Measurements from ENCODE around the gene SNRPA1.

Gene SNRPA1

DNA sequence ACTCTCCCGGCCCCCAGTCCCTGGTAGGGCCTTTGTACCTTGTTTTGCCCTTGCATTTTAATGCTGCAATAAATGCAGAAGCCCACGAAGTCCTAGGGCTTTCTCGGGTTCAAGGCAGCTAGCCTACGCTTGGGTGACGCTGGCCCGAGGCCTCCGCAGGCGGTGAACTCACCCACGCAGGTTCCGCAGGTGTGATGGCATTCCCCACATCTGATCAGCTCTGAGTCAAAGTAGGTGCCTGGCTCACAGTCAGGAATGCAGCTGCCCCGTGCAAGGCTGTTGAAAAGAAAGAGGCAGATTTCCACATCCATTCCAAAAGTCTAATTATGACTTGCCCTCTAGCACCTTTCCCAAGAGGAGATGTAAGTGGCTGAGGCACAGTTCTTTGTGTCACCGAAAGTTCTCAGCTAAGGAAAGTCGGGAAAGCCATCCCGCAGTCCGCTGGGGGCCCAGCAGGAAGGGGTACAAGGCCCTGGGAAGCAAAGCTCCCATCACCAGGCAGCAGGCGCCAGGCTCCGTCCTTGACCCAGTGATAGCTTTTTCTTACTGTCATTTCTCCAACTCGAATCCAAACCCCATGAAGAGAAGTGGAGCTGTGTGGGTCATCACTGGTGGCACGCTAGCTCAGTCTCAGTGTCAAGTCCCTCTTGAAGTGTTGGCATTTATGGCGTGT is 23.2 kb upstream of the SNRPA1 start:
- DNase-seq: no peak

DNA sequence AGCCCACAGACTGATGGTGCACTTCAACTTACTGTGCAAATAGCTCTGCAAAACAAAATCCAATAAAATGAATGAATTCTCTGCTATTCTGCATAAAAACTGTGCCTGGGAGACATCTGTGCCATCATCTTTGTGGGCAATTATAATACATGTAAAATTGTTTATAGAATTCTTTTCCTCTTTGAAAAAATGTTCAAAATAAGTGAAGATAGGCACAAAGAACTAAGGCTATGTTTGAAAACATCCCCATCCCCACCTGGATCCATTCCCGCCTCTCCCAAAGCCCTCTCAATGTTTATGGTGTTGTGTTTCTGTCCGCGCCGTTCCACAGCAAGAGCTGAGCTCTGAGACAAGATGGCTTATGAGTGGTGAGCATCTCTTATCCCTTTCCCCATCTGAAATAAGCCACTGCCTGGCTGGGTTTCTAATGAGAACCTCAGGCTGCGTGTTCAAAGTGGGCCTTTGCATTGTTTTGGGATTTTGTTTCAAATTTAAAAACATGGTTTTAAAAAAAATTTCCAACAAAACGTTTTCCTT is 22.4 kb upstream of the SNRPA1 start:
- DNase-seq: no peak

DNA sequence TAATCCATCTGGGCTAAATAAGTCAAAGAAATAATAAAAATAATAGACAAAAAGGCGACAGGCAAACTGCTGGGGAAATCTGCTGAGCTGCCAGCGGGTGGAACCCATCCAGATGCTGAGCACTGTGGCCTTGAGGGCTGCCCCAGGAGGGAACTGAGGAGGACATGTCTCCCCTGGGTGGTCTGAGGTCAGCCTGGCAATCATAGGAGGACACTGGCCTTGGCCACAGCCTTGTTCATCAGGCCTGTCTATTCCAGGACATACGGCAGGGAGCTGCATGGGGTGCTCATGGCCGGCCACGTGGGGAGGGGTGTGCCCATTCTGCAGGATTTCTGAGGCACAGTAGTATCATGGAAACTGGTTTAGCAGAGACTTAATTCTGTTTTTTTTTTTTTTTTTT is 21.5 kb upstream of the SNRPA1 start:
- no peak for DNase-seq

DNA sequence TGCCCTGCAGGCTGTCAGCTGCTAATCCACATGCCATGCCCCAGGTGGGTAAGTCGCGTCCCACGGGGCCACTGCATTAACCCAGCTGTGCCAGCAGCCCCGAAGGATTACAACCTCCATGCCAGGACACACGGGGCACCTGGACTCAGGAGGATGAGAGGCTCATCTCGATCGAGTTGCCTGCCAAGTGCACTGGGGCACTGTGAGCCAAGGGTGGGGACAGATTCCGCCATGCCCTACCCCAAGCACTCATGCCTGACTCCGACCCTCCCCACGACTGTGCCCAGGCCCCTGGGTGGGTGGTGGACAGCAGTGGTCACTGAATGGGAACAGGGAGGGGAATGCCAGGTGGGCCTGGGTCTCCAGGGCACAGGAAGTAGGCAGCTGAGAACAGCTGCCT is 20.7 kb upstream of the SNRPA1 start:
- DNase-seq: no peak

- no peak for DNase-seq
These were observed 19.5 kb upstream of the SNRPA1 start for GRCh38 chr15:101314336-101315125.

GRCh38 chr15:101313041-101313761 is 18.2 kb upstream of the SNRPA1 start:
- no peak for DNase-seq

DNA sequence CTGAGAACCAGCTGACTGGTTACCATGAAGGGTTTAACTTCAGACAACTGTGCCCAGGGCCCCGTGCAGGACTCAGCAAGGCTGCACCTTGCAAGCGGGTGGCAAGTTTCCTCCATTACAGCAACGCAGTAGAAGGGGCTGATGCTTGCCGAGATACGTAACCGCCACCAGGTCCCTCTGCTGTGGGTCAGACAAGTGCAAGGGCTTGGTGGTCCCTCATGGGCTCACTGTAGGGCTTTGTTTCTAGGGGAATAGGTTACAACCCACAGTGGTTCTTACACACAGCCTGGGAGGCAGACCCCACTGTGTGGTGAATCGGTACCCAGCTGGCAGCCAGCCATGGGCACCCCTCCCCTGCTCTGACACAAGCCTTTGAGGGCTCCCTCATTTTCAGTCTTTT is 15.5 kb upstream of the SNRPA1 start:
- DNase-seq: no peak

DNA sequence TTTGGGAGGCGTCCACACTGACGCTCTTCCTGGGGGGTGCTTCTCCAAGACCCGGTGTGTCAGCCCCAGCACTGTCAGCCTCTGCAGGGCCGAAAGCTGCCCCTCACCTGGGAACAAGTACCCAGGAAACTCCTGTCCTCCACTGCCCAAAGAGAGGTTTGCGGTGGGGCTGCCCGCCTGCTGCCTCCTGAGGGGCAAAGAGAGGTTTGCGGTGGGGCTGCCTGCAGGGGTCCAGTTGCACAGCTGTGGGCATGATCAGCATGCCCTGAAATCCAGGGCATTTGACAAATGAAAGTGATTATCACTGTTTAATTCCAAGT is 15.1 kb upstream of the SNRPA1 start:
- no peak for DNase-seq

DNA sequence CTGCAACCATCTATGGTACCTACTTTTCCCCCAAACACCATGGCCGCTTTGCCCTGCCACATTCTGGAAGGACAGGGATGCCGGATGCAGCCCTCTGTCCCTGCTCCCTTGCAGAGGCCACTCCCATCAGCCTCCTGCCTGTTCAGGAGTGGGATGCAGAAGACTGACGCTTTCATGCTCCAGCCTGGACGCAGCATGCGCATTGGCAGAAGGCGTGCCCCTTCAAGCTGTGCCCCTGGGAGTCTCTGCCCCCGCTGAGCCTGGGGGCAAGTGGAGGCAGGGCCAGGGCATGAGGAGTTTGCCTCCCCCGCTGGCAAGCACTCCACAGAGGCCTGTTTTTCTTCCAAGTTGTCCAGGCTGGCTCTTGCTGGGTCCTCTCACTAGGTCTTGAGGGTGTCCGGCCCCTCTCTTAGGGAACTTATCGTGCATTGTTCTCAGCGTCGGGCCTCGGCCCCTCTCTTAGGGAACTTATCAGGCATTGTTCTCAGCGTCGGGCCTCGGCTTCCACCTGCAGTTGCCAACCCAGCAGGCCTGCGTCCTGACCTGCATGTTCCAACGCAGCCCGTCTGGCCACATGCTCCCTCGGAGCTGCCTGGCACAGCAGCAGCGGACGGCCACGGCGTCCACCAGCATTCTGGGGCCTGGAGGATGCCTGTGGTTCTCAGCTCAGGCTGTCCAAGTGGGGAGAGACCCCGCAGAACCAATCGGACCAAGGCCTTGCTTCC is 14.6 kb upstream of the SNRPA1 start:
- DNase-seq: no peak

DNA sequence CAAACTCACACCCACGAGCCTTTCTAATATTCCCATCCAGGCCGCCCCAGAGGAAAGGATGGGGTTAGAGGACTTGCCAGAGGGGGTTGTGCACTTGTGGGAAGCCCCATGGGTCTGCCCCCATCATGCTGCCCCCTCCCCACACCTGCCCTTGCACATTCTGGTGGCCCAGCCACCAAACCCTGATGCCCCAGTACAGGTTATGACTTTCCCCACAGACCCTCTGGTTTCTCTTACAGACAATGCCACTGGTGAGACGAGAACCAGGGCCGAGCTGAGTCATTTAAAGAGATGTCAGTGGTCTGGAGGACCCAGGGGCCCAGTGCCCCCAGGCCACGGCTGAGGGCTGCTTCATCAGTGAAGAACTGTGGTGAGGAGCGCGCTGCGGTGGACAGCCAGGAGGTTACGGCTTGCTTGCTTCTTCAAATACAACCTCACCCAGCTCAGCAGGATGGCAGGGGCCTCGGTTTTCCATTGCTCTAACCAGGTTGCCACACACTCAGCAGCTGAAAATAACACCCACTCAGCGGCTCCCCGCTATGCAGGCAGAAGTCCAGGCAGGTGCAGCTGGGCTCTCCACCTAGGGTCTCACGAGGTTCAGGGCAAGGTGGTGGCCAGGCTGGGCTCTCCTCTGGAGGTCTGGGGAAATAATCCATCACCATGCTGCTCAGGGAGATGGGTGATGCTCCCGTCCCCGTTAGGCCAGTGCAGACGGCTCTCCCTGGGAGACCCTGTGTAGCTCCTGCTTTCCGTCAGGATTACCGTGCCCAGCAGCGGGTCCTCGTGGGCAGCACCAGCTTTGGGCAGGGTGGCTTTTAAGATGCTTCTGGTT is 13.8 kb upstream of the SNRPA1 start:
- DNase-seq: no peak

DNA sequence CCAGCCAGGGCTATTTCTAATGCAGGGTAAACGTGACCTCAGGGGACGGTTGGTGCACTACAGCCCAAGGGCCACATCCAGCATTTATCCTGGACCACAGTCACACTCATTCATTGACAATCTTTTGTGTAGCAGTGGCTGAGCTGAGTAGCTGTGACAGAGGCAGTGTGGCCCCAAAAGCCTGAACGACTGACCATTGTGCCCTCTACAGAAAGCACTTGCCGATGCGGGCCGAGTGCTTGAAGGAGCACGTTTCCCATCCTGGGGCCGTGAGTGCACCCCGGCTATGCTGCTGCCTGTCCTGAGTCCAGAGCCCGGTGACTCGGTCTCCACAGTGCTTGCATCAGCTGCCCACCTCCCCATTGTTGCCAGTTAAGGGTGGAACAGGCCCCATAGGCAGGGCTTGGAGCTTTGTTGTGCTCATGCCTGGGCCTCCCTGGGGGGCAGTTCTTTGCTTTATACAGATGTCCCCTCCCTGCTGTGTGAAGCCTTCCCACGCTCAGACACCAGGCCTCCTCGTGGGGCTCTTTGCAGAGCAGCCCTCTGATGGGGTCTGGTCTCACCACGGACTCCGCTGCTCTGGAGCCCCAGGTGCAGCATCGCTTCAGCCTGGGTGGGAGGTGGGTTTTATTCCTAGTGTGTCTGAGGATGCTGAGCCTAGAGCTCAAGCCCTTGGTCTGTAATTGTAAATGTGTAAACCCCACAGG is 13.0 kb upstream of the SNRPA1 start:
- no peak for DNase-seq

GRCh38 chr15:101307048-101307896 is 12.2 kb upstream of the SNRPA1 start:
- no peak for DNase-seq

DNA sequence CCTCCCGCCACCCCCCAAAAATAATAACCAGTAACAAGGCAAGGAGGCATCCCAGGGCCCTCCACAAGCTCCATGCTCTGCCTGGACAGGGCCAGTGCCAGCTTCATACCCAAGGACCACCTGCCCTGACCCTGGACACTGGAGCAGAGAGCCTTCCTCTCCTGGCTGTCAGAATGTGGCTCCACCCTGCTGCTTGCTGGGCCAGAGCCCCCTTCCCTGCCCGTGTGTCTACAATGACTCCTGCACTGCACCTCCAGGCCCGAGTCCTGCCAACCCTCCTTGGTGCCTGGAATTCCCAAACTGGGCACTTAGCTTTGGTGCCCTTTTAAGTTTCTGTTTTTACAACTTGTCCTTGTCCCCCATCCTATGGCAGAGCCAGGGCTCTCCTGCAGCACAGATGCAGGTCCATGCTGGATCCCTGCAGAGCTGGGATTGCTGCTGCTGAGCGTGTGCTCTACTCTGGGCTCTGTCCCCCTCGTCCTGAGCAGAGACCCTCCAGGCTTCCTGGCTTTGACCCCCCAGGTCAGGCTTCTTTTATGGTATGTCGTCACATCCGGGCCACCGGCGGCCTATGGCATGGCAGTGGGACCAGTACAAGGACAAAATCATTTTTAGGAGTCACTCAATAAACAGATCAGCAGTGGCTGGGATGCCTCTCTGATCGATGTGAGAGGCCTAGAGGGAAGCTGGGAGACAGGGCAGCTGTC is 11.4 kb upstream of the SNRPA1 start:
- DNase-seq: no peak

DNA sequence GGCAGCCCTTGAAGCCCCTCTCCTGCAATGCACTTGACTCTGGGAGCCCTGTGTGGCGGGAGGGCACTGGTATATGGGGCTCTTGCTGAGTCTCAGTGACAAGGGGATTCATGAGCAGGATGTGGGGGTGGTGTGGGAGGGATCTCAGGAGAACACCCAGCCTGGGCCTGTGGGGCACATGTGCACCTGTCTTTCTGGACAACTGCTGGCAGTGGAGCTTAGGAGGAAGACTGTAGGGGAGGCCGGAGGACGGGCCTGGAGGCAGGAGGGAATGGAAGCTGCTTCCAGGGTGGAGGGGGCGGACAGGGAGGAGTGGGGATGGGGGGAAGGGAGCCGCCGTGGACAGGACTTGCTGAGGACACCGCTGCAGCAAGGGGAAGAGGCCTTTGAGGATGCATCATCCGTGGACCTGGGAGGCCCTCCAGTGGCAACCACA is 10.8 kb upstream of the SNRPA1 start:
- no peak for DNase-seq

DNA sequence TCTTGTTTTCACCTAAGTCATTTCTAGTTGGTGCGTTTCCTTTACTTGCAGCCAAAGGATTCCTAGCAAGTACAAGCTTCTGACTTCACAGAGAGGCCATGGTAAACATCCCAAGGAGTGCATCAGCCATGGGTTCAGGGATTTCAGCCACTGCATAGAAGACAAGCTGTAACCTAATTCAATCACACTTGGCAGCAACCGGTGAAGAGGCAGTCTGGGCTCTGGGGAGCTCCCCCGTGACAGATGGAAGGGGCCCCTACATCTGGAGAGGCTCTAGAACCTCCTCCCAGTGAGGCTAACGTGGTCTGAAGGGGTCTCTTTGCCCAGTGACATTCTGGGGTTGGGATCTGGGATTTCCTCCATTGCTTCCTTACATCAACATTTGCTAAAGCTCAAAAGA is 8.4 kb upstream of the SNRPA1 start:
- no peak for DNase-seq

DNA sequence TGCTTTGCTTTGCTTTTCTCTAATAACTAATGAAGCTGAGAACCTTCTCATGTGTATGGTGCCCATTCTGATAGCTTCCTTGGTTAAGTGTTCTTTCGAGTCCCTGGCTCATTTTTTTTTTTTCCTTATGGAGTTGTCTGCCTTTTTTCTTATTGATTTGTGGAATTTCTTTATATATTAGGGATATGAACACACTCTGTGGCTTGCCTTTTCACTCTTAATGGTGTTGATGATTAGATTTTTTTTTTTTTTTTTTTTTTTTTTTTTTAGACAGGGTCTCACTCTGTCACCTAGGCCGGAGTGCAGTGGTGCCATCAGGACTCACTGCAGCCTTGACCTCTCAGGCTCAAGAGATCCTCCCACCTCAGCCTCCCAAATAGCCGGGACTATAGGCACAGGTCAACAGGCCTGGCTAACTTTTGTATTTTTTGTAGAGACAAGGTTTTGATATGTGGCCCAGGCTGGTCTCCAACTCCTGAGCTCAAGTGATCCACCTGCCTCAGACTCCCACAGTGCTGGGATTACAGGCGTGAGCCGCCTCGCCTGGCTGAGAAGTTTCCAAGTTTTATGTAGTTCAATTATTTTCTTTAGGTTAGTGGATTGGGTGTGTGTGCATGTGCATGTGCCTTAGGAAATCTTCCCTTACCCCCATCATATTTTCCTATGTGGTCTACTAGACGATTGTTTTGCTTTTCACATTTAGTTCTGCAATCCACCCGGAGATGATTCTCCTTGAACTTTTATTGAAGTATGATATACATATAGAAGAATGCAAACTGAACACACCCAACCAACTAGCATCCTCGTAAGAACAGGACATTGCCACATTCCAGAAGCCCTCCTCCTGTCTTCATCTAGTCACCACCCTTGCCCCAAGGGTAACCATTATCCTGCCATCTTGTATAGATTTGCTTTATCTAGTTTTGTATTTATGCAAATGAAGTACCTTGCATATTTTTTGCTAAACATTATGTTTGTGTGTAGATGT is 1.7 kb upstream of the SNRPA1 start:
- DNase-seq: no peak

- DNase-seq: no peak
These were observed 636 bp upstream of the SNRPA1 start for GRCh38 chr15:101295607-101296161.

DNA sequence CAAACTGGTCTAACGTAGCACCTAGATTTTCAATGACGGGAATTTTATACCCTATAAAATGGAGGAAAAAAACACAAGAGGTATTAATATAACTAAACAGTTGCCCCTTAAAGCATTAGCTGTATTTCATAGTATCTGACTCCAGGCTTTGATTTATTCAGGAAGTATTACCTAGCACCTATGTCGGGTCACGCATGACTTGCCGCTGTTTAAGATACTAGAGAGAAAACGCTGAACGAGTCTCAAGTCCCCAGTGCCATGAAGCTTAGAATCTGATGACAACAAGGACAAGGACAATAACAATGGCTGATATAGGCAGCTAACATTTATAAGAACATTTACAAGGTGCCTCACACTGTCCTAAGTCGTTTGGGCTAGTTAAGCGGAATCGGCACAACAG is 1.9 kb downstream of the SNRPA1 start:
- no peak for DNase-seq

All from GF-D8 (cell line).